Right ventricle myocardium superior (tissue), 1 donor: ENCODE results near the gene PDE7B. TPM values are rescaled to one million over a fixed set of nuclear protein-coding genes. Genes with fewer than 3 reads are reported as not detected.
"Not testable (repeated sequence)": the region's sequence is repeated elsewhere in the genome, so short reads cannot be mapped to it uniquely, and the experiment has no call there.

Experiments used
- ATAC-seq: fragments of 200-7000 bp; cut with Tn5 transposase; one replicate; pipeline ENCODE4 v1.9.1; 2020; ENCODE audit warnings: mild to moderate bottlenecking; ENCODE audit not compliant: poor library complexity
- DNase-seq: peaks from one replicate; pipeline ENCODE4 v3.0.0-alpha.2; 2020
- intact Hi-C: fragments of 100-400 bp; cut with DNase I; formaldehyde crosslinking; loops from one replicate; pipeline ENCODE4 v1.11.2; 2022
- total RNA-seq: library from RNA; stranded (reverse); fragmentation: NEBNext Ultra II Directional; extraction: Animal tissue kit (Norgen Biotek cat#: 25700); gene quantifications from one replicate; pipeline ENCODE4 v1.2.1, GENCODE V29; 2021
- donor health status: DM: no; HTN: yes; CAD: no; lungs with severe emphysema.

Gene PDE7B
- total RNA-seq, 1 donor from 2014 or later, result 18.6 TPM

- intact Hi-C loops, result no loop called here
- ATAC-seq, result no peak
- DNase-seq, result no peak
Measured at GRCh38 chr6:136210398-136211165, 359.1 kb downstream of the PDE7B start.

- DNase-seq (no peak), ATAC-seq (no peak)
- intact Hi-C loops, result no loop called here
Measured at GRCh38 chr6:136212608-136213007, 361.1 kb downstream of the PDE7B start.

DNA sequence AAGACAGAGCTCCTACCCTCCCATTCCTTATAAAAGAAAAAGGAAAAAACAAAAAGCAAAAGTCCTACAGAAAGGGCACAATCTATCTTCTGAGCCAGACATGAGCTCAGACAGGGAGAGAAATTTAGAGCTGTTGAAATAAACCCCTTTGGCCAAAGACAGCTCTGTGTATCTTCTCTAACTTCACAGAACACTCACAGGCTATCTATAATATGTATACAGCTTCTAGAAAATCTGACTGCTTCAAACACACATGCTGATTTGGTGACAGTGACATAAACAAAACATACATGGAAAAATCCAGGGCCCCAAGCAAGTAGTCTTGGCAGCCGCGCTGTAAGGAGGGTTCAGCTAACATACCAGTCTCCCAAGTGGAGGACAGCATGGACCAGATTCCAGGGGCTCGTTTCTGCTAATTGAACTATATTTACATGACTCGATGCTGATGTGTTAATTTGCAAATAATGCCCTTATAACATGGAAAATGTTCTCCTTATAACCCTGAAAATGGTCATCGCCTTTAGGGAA lies 361.6 kb downstream of the PDE7B start:
- DNase-seq (no peak), ATAC-seq (no peak)
- intact Hi-C loops, result no loop called here

- intact Hi-C loops, result no loop called here
- no peak for ATAC-seq
- DNase-seq, result no peak
Measured at GRCh38 chr6:136213853-136214252, 362.4 kb downstream of the PDE7B start.

GRCh38 chr6:136216503-136217401 lies 365.3 kb downstream of the PDE7B start:
- no peak for DNase-seq
- intact Hi-C loops, result no loop called here
- no peak for ATAC-seq

- not testable (repeated sequence) for DNase-seq, ATAC-seq
- intact Hi-C loops, result loop anchor here (5.0 kb wide), 2 partner anchors 193 to 693 kb away; no protein-coding TSS in a partner anchor
Measured at GRCh38 chr6:136224974-136225373, 373.5 kb downstream of the PDE7B start.

GRCh38 chr6:136225496-136225895 lies 374.0 kb downstream of the PDE7B start:
- ATAC-seq, result peak; percentile 7
- intact Hi-C loops, result loop anchor here (5.0 kb wide), 2 partner anchors 193 to 693 kb away; no protein-coding TSS in a partner anchor

DNA sequence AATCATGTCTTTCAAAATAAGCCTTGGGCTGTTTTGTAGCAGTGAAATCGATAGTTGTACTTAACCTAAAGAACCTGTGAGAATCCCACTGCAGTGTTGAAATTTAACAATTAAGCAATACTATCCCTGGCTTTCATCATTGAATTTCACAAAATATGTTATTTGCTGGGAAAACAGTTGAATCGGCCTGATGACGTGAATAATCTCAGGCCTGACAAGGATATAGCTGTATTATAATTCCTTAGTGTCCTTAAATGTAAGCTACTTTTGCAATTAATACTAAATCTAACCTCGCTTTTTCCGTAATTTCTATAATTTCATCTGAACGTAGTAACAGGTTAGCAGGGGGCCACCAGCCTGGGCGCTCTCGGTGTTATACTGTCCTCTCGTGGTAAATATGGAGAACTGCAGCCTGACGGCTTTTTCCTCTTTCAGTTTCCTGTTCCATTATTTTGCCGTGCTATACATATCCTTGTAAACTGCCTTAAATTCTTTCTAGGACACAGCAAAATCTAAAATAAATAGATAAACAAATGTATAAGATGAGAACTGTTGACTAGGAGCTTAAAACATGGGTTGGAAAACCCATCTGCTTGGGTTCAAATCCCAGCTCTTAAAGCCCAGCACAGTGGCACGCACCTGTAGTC lies 374.6 kb downstream of the PDE7B start:
- ATAC-seq (peak; percentile 94), DNase-seq (peak; percentile 65)
- intact Hi-C loops, result loop anchor here (5.0 kb wide), 2 partner anchors 194 to 694 kb away; no protein-coding TSS in a partner anchor

More at GRCh38 chr6:136225496-136225895, 374.0 kb downstream of the PDE7B start:
- DNase-seq, result no peak

GRCh38 chr6:136226674-136227377 lies 375.3 kb downstream of the PDE7B start:
- no peak for DNase-seq
- peak; percentile 42 for ATAC-seq

DNA sequence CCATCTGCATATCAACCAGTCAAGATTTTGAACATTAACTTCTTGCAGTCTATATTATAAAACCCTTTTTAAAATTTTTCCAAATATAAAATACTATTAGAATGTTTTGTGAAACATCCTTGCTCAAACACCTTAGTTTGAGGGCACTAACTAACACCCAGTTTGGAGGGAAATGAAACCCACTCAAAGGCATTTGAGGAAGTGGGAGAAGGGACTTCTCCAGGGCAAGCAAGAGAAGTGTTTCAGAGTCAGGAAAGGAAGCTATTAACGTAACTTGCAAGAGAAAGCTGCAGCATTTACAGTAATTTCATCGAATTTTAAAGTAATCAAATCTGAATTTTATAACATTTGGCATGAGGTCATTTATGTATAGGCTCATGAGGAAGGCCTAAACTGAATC lies 377.3 kb downstream of the PDE7B start:
- ATAC-seq (no peak), DNase-seq (no peak)
- intact Hi-C loops, result loop anchor here (5.0 kb wide), 2 partner anchors 197 to 697 kb away; no protein-coding TSS in a partner anchor

More at GRCh38 chr6:136226674-136227377, 375.3 kb downstream of the PDE7B start:
- intact Hi-C loops, result loop anchor here (5.0 kb wide), 2 partner anchors 195 to 695 kb away; no protein-coding TSS in a partner anchor

DNA sequence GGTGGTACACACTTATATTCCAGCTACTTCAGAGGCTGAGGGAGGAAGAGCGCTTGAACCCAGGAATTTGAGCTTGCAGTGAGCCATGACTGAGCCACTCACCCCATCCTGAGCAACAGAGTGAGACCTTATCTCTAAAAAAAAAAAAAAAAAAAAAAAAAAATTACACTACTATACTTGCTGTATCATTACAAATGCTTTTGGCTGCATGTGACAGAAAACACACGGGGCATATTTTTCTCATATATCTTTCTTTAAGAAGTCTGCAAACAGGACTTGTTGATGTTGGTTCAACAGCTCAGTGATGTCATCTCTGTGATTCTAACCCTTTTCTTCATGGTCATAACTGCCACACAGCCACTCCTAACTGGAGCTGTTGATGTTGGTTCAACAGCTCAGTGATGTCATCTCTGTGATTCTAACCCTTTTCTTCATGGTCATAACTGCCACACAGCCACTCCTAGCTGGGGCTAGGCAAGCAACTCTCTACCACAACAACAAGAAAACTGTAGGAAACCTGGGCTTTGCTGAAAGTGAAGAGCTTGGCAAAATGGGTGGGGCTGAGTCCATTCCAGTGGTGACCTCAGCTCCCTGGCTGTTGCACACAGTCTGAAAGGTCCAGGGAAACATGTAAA lies 378.8 kb downstream of the PDE7B start:
- intact Hi-C loops, result no loop called here
- no peak for DNase-seq

GRCh38 chr6:136232701-136233100 lies 381.2 kb downstream of the PDE7B start:
- ATAC-seq (no peak), DNase-seq (no peak)
- intact Hi-C loops, result no loop called here

More for the DNA sequence above, 378.8 kb downstream of the PDE7B start:
- ATAC-seq, result no peak

DNA sequence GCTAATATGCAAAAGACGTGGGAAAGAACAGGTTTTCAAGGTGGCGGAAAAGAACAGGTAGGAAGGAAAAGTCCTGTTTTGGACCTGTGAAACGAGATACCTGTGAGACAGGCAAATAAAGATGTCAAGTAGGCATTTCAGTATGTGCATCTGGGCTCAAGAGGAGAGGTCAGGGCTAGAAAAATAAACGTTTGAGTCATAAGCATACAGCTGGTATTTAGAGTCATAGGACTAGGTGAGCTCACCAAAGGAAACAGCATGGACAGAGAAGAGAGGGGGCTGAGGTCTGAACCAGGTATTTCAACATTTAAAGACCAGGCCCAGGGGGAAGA lies 383.7 kb downstream of the PDE7B start:
- DNase-seq, result no peak
- ATAC-seq, result no peak
- intact Hi-C loops, result no loop called here

- intact Hi-C loops, result no loop called here
- ATAC-seq (peak; percentile 57), DNase-seq (no peak)
Measured at GRCh38 chr6:136236466-136237293, 385.2 kb downstream of the PDE7B start.

DNA sequence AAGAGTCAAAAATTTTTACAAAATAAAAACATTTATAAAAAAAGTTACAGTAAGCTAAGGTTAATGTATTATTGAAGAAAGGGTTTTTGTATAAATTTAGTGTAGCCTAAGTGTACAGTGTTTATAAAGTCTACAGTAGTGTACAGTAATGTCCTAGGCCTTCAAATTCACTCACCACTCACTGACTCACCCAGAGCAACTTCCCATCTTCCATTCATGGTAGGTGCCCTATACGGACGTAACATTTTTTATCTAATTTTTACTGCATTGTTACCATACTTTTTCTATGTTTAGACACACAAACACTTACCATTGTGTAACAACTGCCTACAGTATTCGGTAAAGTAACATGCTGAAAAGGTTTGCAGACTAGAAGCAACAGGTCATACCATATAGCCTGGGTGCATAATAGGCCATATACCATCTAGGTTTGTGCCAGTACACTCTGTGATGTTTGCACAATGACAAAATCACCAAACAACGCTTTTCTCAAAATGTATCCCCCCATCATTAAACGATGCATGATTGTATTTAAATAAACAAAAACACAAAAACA lies 392.6 kb downstream of the PDE7B start:
- ATAC-seq, result no peak

More for the DNA sequence above, 392.6 kb downstream of the PDE7B start:
- DNase-seq, result no peak
- intact Hi-C loops, result no loop called here
